EH (cell line): ENCODE measurements around the gene MAPKAPK2.
A peak's percentile ranks its signal among the peaks of the same experiment; 100 is the strongest.

ENCODE experiments used
- DNase-seq: peaks from one replicate; pipeline ENCODE4 v3.0.0-alpha.2; 2015; ENCODE audit warnings: low read depth

Gene MAPKAPK2

DNA sequence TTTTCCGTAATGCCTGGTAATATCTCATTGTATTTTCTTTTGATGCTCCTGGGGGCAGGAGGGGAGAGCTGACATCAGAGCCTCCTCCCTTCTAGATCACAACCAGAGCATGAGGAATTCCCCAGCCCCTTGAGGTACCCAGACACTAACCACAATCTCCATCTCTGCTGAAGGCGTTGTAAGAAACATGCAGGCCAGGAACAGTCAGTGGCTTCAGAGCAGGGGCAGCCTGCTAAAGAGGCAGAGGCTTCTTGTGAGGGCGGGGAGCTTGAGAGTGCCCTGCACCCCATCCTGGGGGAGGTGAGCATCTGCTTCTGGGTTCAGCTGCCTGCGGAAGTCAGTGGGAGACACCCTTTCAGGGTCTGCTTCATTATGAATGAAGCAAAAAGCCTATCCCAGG, 19.0 kb downstream of the MAPKAPK2 start:
- DNase-seq, result no peak

DNA sequence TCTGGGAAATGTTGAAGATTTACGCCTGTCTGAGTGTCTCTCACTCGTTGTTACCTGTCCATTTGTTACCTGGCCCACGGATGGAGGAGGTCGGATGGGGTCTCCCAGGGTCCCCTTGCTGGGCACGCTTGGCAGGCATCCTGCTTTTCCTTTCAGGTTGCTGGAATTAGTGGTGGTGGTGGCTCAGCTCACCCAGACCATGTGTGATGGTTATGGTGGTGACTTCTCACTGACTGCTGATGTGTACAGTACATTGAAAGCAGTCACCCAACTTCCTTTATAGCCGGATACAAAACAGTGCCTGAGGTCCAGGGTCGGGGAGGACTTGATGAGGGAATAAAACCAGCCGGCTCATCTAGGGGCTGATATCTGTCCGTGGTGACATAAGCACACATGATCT, 19.5 kb downstream of the MAPKAPK2 start:
- DNase-seq, result no peak

DNA sequence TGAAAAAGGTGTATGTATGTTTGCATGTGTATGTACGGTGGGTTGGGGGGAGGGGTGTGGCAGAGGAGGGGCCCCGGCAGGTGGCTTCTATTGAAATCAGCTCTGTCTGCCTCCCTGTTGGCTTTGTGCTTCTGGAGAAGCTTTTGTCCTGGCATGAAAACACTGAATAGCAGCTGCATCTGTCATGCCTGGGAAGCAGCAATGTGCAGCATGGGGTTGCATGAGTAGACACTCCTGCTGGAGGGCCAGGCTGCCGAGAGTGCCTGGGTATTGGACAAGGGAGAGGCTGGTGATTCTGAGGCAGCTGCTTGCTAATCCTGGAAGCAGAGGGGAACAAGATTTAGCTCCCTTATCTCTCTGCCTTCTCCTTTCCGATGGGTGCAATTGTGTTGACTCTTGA, 20.5 kb downstream of the MAPKAPK2 start:
- peak; percentile 80 for DNase-seq

DNA sequence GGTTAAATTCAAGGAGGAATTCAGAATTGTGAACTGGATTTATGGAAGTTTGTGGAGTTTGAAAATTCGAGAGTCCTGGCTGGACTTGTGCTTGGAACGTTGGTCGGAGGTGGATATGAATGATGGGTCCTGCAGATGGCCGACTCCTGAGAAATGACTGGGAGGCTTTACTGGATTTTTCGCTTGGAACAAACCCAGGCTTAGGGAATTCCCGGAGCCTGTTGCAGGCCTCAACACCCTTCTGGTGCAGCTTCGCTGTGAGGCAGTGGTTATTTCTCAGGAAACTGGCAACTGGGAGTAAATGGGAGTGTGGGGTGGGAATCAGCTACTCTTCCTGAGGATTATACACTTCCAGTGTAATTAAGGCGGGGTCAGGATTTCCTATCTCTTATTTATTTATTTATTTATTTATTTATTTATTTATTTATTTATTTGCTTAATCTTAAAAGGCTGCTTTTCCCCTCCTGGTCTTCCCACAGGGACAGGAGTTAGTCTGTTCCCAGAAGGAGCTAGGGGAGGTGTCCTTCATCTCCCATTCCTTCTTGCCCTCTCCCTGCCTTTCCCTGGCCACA, 21.1 kb downstream of the MAPKAPK2 start:
- no peak for DNase-seq

DNA sequence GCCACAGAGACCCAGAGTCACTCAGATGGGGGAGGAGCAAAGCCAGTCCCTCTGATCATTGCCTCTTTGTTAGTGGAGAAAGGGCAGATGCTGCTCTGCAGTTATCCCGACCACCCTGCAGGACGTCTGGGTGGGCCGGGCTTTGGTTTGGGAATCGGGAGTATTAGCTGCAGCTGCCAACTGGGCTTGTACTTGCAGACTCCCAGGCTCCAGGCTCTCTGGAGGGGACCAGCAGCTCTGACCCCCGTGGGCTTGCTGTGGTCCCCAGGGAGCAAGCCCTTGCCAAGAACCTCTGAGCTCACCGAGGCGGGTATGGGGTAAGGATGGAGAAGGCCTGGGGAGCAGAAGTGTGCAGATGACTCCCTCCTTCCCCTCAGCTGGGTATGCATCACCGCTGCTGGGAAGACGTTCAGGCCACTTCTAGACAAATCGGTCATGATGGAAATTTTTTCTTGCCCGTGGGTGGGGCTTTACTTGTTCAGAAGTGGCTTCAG, 21.6 kb downstream of the MAPKAPK2 start:
- peak; percentile 79 for DNase-seq

DNA sequence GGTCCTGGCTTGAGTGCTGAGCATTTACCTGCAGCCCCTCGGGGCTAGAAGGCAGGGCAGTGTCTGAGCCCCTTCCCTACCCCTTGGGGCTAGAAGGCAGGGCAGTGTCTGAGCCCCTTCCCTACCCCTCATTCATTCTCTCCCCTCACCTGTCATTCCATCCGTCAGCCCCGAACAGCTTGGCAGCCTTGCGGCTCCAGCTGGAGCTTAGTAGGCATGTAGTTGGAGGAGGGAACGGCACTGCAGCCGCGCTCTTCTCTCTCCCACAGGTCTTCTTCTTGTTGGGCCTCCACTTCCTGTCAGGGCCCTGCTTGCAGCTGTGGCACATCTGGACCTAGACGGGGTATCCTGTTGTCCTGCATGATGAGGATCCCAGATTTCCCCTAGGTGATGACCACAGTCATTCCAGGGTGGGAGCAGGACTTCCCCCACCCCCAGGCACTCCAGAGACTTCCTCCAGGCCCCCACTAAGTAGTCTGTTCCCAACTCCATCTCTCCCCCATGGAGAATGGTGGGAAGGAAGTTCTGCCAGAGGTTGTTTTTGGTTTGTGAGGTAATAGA, 22.2 kb downstream of the MAPKAPK2 start:
- DNase-seq, result no peak

DNA sequence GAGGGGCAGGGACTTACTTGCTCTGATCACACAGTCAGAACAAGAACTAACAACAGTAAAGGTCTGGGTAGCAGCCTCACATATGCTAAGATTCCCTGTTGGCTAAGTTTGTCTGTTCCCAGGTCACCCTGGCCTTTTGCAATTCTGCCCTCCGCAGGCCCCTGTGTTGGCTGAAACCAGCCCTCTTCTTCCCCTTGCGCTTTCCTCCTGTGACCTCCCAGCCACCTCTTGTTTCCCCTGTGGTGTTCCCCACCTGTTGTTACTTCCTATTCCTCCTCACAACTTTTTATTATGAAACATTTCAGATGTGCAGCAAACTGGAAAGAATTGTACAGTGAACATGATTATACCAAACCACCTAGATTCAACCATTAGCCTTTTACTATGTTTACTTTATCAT, 23.4 kb downstream of the MAPKAPK2 start:
- no peak for DNase-seq

DNA sequence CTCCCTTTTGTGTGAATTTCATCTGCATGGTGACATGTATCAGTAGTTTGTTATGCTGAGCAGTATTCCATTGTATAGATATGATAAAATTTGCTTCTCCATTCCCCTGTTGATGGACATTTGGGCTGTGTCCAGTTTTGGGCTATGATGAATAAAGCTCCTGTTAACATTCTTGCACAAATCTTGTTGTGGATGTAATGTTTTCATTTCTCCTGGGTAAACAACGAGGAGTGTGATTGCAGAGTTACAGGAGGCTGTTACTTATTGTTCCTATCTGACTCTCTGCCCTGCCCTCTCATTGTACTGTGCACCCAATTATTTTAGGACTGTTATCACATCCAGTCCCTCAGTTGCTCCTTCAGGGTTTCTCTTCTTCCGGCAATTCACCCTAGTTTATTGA, 24.2 kb downstream of the MAPKAPK2 start:
- no peak for DNase-seq

DNA sequence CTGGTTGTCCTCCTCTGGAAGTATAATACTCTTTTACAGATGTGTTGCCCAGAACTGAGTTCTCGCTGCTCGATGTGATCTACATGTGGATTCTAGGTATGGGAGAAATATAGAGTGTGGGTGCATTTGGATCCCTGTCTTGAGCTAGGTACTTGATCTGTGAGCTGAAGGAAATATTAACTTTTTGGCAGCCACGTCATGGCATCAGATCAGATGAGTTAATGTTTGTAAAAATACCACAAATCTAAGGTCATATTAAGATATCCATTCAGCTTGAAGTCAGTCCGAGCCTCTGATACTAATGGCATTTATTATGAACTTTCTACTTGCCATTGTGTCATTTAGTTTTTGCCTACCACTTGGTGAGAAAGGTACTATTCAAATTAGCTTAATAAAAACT, 24.6 kb downstream of the MAPKAPK2 start:
- DNase-seq, result no peak

DNA sequence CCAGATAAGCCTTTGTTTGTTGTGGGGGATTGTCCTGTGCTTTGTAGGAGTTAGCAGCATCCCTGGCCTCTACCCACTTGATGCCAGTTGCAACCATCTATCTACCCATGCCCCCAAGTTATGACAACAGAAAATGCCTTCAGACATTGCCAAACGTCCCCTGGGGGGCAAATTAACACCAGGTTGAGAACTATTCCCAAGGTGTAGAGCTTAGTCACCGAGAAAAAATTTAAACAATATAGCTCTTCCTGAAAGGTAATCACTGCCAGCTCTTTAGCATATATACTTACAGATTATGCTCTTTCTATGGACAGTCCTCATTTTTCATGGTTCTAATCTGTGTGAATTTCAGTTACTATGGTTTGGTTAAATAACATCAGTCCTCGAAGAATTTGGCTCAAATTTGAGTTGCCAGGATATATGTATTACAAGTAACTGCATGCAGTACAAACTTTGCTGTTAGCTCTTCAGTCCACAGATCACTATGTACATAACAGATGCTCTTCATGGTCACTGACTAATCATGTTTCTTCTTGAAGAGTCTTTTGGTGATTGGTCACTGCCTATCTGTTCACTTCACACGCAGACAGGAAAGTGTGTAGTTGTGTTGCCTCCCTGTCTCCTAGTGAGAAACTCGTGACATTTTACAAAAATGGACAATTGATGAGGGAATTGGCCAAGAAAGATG, 25.2 kb downstream of the MAPKAPK2 start:
- peak; percentile 46 for DNase-seq

DNA sequence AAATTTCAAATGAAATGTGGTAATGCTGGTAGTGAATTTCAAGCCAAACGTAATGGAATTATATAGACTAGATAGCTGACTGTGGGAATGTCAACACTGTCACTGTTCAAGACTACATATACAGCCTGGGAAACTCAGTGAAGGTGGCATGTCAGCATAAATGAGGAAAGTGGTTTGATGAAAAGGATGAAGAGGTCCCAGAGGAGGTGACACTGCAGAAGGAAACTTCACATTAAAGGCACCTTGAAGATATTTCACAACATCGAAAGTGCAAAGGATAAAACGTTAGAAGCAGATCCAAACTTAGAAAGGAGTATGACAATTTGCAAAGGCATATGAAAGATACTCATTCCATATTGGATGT, 25.7 kb downstream of the MAPKAPK2 start:
- no peak for DNase-seq

DNA sequence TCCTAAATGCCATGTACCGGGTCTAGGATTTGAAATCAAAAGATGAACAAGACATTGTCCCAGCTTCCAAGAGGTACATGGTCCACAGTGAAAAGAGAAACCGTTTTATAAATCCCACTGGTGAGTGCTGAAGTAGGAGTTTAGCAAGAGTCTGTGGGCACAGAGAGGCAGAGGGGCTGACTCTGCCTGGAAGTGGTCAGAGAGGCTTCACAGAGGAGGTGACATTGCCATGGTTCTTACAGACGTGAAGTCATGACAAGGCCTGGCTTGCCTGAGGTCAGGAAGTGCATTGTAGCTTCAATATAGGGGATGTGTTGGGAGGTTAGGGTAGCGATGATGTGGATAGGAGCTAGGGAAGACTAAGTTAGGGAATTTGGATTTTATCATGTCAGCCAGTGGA, 28.4 kb downstream of the MAPKAPK2 start:
- DNase-seq, result no peak

DNA sequence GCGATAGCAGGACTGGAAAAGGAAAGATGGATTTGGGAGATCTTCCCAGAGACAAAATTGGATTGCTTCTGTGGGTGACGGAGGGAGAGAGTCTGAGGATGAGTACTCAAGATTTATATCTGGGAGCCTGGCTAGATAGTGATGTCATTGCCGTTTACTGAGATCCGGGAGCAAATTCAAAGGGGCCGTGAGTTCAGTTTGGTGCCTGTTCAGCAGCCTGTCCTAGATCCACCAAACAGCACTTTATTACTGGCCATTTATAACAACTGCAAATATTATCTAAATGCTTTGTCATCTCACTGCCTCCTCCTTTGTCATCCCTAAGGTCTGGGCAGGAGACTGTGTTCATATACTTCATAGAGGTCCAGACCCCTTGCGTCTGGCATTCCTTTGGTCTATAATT, 29.2 kb downstream of the MAPKAPK2 start:
- DNase-seq, result peak; percentile 78

DNA sequence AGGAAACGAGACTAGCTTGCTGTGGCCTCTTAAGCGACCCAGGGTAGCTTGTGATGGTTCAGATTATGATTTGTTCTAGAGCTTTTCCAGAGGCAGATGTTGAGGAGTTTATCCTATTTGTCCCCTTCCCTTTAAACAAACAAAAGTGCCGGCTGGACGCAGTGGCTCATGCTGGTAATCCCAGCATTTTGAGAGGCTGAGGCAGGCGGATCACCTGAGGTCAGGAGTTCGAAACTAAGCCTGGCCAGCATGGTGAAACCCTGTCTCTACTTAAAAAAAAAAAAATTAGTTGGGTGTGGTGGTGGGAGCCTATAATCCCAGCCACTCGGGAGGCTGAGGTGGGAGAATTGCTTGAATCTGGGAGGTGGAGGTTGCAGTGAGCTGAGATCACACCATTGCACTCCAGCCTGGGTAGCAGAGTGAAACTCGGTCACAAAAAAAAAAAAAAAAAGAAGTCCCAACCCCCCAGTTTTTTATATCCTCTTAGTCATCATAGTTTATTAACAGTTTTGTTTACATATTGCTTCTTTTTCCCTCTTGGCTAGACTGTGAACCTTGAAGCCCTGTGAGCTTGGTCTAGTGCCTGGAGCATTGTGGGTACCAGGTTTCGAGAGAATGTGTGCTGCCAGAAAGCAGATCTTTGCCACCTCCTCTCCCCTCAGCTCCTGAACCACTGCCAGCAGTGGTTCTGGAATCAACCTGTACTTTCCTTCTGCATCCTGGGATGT, 29.8 kb downstream of the MAPKAPK2 start:
- DNase-seq, result peak; percentile 87

DNA sequence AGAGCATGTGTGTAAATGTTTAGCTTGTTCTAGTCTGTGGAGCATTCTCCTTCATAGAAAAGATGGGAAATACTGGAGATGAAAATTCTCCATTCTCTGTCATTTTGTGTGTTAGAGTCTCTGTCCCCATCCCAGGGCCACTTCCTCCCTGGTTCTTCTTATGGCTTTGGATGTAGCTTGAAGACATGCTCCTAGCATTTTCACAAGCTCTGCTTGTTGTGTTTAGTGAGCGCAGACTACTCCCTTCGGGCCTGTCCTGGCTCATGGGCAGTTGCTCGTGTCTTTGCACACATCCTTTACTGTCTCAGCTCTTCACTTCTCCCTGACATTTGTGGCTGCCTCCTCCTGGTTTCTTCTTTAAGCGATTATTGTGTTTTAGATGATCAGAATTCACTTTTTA, 30.4 kb downstream of the MAPKAPK2 start:
- no peak for DNase-seq

DNA sequence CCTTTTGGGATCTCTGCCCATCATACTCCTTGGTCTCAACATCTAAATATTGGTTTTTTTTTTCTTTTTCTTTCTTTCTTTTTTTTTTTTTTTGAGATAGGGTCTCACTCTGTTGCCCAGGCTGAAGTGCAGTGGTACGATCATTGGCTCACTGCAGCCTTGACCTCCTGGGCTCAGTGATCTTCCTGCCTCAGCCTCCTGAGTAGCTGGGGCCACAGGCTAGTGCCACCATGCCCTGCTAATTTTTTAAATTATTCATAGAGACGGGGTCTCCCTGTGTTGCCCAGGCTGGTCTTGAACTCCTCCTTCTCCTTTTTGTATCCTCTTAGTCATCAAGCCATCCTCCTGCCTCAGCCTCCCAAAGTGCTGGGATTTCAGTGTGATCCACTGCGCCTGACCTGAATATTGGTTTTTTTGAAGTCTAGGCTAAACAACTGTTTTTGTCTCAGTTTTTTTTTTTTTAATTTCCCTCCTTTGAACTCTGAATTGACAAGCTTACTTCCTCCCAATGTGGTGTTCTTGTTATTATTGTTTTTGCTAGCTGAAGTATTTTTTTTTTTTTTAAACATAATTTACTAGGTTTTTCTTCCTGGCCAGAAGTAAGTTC, 30.9 kb downstream of the MAPKAPK2 start:
- DNase-seq, result no peak

DNA sequence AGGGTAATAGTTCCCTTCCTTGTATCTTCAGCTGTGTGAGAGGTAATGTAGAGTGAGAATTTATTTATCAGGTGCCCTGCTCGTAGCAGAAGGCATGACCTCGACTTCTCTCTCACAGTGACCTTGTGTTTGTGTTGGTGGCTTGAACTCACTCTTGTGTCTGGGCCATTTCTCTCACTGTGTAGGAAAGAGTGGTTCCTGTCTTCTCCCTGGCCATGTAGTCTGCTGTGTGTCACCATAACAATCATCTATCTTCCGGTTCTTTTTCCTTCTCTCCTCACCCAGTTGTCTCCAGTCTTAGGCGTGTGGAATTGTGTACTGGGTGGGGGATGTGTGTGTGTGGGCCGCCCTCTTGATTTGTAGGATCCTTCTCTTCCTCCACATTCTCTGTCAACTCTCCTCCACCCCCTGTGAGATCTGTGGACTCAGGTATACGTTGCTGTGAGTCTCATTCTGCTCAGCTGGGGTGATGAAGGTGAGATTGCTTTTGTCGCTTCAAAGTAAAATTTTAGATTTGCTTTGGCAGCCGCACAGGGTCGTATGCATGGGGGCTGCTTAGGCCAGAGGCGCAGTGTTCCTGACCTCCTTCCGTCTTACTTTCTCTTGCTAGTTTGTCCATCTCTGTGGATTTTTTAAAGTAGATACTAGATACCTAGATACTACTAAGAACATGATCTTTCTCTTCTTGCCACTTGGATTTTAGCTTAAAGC, 31.6 kb downstream of the MAPKAPK2 start:
- no peak for DNase-seq

DNA sequence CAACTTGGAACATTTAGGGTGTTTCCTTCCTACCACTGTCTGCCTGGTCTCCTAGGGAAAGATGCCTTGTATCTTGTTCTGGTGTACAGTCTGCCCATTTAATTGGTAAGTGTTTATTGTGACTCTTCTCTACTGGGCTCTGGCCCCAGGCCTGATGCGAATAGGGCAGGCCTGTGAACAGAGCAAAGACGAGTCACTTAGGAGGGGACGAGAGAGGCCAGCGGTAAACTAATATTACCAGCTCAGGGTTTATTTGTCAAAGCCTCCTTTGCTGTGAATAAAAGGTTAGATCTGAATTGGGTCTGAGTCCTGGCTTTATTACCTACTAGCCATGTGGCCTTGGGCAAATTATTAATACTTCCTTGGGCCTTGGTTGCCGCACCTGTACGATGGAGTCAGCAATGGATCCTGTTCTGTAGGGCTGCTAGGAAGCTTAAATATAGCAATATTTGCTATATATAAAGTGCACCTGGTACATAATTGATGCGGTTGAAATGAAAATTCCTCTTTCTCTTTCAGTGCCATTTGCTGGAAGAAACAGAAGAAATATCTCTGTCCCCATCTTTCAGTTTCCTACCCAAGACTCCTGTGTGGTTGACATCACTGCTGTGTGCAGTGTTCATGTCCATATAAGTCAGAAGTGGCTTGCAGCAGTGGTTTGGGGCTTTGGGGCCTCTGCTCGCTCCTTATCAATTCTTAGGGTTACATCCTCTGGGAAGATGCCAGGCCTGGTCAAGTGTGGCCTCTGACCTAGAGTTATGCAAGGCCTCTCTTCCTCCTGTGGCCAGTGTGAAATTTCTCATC, 32.4 kb downstream of the MAPKAPK2 start:
- peak; percentile 46 for DNase-seq

DNA sequence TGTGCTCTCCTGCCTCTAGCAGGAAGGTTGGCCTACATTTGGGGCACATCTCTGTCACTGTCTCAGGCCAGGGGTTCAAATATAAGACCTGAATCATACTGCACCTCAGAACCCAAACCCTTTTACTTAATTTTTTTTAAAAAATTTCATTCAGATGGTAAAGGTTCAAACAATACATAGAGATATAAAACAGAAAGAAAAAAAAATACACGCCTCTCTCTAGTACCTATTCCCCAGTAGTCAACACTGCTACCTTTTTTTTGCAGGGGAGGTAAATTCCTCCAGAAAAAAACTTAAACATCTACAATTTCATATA, 32.9 kb downstream of the MAPKAPK2 start:
- DNase-seq, result no peak

DNA sequence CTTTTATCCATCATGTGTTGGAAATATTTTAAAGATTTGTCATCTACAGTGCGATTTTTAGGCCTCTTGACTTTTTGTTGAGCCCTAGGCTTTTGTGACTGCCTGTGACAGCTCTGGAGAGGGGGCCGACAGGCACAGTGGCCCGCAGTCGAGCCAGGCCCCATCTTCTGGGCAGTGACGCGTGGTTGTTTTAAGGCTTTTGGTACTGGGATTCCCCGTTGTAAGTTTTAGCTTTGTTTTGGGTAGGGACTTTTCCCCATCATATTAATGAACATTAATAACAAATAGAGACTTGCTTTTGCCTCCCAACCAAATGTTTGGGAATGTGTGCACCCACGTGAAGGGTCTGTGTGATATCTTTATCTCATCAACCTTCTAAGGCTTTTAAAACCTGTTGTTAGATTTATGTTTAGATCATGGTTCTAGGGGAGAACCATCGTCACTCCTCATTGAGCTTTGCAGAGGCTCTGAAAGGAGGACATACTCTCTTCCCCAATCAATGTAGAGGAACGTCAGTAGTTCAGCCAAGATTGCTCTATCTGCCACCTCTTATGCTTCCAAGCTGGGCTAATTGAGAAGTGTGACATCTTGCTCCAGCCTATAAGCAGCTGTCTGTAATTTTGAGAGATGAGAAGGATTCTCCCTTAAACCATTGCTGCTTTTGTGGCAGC, 34.6 kb downstream of the MAPKAPK2 start:
- no peak for DNase-seq

DNA sequence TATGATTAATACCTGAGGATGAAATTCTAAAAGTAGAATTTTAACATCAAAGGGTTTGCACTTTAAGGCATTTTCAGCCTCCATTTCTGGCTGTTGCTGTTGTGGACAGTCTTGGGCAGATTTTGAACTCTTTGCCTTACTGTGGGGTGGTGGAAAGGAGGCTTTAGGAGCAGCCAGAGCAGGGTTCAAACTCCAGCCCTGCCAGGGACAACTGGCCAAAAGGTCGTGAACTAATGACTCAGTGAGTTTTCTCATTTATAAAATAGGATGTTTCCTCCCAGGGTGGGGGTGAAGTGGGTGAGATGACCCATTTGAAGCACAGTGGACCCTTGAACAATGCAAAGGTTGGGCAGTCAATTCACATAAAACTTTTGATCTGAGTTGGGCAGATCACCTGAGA, 36.7 kb downstream of the MAPKAPK2 start:
- no peak for DNase-seq
